Measurements from ENCODE around the gene MEA1. TPM values are rescaled to one million over a fixed set of nuclear protein-coding genes. Genes with fewer than 3 reads are reported as not detected.

The MEA1 gene
- total RNA-seq, 4 donors from 2014 or later: 21.7 to 54.2 (median 37.3) TPM

DNA sequence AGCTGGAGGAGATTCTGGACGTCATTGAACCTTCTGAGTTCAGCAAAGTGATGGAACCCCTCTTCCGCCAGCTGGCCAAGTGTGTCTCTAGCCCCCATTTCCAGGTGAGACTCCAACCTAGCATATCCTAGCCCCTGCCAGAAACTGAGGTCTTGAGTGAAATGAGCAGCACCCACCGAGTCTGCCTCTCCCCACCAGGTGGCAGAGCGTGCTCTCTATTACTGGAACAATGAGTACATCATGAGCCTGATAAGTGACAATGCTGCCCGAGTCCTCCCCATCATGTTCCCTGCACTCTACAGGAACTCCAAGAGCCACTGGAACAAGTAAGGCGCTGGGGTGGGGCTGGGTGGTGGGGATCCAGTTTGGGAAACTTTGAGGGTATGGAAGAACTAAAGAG is 4.6 kb downstream of the MEA1 start:
- peaks cover 8 to 17% (median 11%) of the 10 kb centered on the region in 4 donors for H3K4me1 ChIP-seq
- no peak for DNase-seq
- H3K4me3 ChIP-seq: no peak overlapping the region
- no peaks in the 10 kb centered on the region for H3K27me3 ChIP-seq
- WGBS, 2 donors (ENCODE audit: low coverage in 1 of 2): 61% methylated on average over 6 of the region's 6 CpGs; no CpG with 5 or more reads in 1 of the 2 donors
- no peaks in the 10 kb centered on the region for H3K9me3 ChIP-seq
- TF ChIP-seq, protein P1, sequence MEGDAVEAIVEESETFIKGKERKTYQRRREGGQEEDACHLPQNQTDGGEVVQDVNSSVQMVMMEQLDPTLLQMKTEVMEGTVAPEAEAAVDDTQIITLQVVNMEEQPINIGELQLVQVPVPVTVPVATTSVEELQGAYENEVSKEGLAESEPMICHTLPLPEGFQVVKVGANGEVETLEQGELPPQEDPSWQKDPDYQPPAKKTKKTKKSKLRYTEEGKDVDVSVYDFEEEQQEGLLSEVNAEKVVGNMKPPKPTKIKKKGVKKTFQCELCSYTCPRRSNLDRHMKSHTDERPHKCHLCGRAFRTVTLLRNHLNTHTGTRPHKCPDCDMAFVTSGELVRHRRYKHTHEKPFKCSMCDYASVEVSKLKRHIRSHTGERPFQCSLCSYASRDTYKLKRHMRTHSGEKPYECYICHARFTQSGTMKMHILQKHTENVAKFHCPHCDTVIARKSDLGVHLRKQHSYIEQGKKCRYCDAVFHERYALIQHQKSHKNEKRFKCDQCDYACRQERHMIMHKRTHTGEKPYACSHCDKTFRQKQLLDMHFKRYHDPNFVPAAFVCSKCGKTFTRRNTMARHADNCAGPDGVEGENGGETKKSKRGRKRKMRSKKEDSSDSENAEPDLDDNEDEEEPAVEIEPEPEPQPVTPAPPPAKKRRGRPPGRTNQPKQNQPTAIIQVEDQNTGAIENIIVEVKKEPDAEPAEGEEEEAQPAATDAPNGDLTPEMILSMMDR (IDR thresholded peaks at IDR 0.05): peak in 4 of 5 experiments; percentile 20 to 48 (median 31)
- no peak for TF ChIP-seq POLR2A (IDR thresholded peaks at IDR 0.05)
- no peak overlapping the region for H3K27ac ChIP-seq
- in situ Hi-C loops (cut with MboI; ENCODE audit: low pct_ligation_motif_present in 1 of 4, low pct_unique_long_range_greater_than_20kb in 1 of 4, low sequenced_read_pairs in 3 of 4) (no loop called here), intact Hi-C loops (cut with DNase I; ENCODE audit: low total_unique reads) (no loop called here)
- H3K36me3 ChIP-seq: peaks cover 0 to 8% (median 3%) of the 10 kb centered on the region in 4 donors

DNA sequence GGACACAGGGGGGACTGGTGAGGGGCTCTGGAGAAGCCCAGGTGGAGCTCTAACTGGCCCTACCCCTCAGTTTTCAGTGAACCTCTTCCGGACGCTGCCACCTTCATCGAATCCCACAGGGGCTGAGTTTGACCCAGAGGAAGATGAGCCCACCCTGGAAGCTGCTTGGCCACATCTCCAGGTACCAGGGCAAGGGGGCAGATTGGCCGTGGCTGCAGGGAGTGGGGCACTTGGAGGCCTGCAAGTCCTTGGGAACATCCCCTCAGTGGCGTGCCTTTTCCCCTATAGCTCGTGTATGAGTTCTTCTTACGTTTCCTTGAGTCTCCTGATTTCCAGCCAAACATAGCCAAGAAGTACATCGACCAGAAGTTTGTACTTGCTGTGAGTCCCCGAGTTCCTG is 6.6 kb downstream of the MEA1 start:
- intact Hi-C loops (cut with DNase I; ENCODE audit: low total_unique reads) (no loop called here), in situ Hi-C loops (cut with MboI; ENCODE audit: low pct_ligation_motif_present in 1 of 4, low pct_unique_long_range_greater_than_20kb in 1 of 4, low sequenced_read_pairs in 3 of 4) (no loop called here)
- Histone ChIP-seq H3K9me3 (no peaks in the 10 kb centered on the region), H3K27ac (no peak overlapping the region), H3K4me3 (no peak overlapping the region), H3K27me3 (no peaks in the 10 kb centered on the region), H3K36me3 (peaks cover 0 to 8% (median 3%) of the 10 kb centered on the region in 4 donors), H3K4me1 (peaks cover 0 to 4% (median under 1%) of the 10 kb centered on the region in 4 donors)
- TF ChIP-seq EP300 (IDR thresholded peaks at IDR 0.05; ENCODE audit: low read depth) (no peak), POLR2A (IDR thresholded peaks at IDR 0.05) (no peak), POLR2AphosphoS5 (IDR thresholded peaks at IDR 0.05) (no peak)
- TF ChIP-seq, protein P1 (IDR thresholded peaks at IDR 0.05): no peak
- WGBS, 2 donors (ENCODE audit: low coverage in 1 of 2): 91 to 92% methylated on average over 4 to 8 of the region's 9 CpGs
- no peak for DNase-seq

DNA sequence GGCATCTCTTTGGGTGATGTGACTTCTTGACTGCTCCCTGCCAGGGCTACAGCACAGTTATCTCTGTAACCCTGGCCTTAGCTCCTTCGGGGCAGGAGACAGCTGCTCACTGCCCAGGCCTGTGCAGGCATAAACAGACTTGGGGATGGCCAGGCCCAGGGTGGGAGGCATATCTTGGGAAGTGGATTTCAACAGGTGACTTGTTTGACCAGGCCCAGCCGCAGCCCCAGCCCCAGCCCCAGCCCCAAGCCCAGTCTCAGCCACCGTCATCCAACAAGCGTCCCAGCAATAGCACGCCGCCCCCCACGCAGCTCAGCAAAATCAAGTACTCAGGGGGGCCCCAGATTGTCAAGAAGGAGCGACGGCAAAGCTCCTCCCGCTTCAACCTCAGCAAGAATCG is 7.5 kb downstream of the MEA1 start:
- no peak overlapping the region for H3K27ac ChIP-seq
- intact Hi-C loops (cut with DNase I; ENCODE audit: low total_unique reads) (no loop called here), in situ Hi-C loops (cut with MboI; ENCODE audit: low pct_ligation_motif_present in 1 of 4, low pct_unique_long_range_greater_than_20kb in 1 of 4, low sequenced_read_pairs in 3 of 4) (no loop called here)
- H3K9me3 ChIP-seq: no peaks in the 10 kb centered on the region
- DNase-seq: no peak
- no peaks in the 10 kb centered on the region for H3K4me1 ChIP-seq
- H3K4me3 ChIP-seq: no peak overlapping the region
- peaks cover 0 to 8% (median 3%) of the 10 kb centered on the region in 4 donors for H3K36me3 ChIP-seq
- 97% methylated on average over 11 of the region's 11 CpGs; no CpG with 5 or more reads in 1 of the 2 donors for WGBS, 2 donors (ENCODE audit: low coverage in 1 of 2)
- no peaks in the 10 kb centered on the region for H3K27me3 ChIP-seq
- TF ChIP-seq EP300 (IDR thresholded peaks at IDR 0.05; ENCODE audit: low read depth): no peak
- TF ChIP-seq POLR2A (IDR thresholded peaks at IDR 0.05): no peak
- TF ChIP-seq POLR2AphosphoS5 (IDR thresholded peaks at IDR 0.05): no peak
- TF ChIP-seq, protein P1 (IDR thresholded peaks at IDR 0.05): no peak

DNA sequence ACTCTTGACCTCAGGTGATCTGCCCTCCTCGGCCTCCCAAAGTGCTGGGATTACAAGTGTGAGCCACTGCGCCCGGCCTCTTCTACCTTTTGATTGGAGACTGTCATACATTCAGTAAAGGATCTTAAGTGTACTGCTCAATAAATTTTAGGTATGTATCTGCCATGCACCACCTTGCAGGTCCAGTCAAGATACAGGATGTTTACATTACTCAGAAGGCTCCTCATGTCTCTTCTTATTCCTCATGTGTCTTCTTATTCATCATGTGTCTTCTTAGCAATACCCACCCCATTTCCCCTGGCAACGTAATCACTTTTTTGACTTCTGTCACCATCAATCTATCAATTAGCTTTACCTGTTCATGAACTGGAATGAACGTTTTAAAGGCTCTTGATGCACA is 7.9 kb downstream of the MEA1 start:
- Histone ChIP-seq H3K27me3 (no peaks in the 10 kb centered on the region), H3K9me3 (no peaks in the 10 kb centered on the region), H3K27ac (no peak overlapping the region), H3K4me1 (no peaks in the 10 kb centered on the region), H3K4me3 (no peak overlapping the region), H3K36me3 (peaks cover 0 to 8% (median 3%) of the 10 kb centered on the region in 4 donors)
- intact Hi-C loops (cut with DNase I; ENCODE audit: low total_unique reads): no loop called here
- in situ Hi-C loops (cut with MboI; ENCODE audit: low pct_ligation_motif_present in 1 of 4, low pct_unique_long_range_greater_than_20kb in 1 of 4, low sequenced_read_pairs in 3 of 4): no loop called here
- WGBS, 2 donors (ENCODE audit: low coverage in 1 of 2): 88 to 100% methylated on average over 1 to 5 of the region's 5 CpGs
- TF ChIP-seq POLR2AphosphoS5 (IDR thresholded peaks at IDR 0.05) (no peak), POLR2A (IDR thresholded peaks at IDR 0.05) (no peak), EP300 (IDR thresholded peaks at IDR 0.05; ENCODE audit: low read depth) (no peak)
- TF ChIP-seq, protein P1 (IDR thresholded peaks at IDR 0.05): no peak
- no peak for DNase-seq

Measured in transverse colon (tissue), 4 donors.